ENCODE results near the gene SSTR5. TPM values are rescaled to one million over a fixed set of nuclear protein-coding genes. Genes with fewer than 3 reads are reported as not detected.
"Not testable (repeated sequence)": the region's sequence is repeated elsewhere in the genome, so short reads cannot be mapped to it uniquely, and the experiment has no call there.

Gene SSTR5
- polyA plus RNA-seq, 2 of the 4 experiments (the other 2 are of a cell fraction): 0.06 to 0.08 TPM

DNA sequence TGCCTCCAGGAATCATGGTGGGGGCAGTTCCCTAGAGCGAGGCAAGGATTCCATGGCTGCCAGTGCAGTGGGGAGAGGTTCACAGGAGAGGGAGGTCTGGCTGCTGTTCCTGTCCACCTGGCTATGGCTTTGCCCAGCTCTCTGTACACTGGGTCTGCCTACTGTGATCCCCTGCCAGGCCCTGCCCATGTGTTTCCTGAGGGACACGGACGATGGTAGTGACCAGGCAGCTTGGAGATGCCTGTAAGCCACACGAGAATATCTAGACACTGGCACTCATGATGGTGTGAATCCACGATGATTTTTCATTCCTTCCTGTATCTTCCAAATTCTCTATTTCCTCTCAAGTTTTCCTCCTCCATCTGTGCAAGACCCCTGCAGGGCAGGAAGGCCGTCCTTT, 12.4 kb downstream of the SSTR5 start:
- no peak for ATAC-seq
- Histone ChIP-seq H3K9me3 (peaks cover 23% of the 10 kb centered on the region), H3K4me2 (no peak overlapping the region), H3K4me3 (no peak overlapping the region), H3K27ac (no peak overlapping the region), H3K4me1 (peaks cover 44% of the 10 kb centered on the region)
- 75% methylated on average over 6 of the region's 6 CpGs for WGBS (ENCODE audit: missing lambda C conversion rate)
- POLR2A ChIA-PET: no interaction called here
- no peak for DNase-seq (ENCODE audit: low read depth in 1 of 2, low spot score in 1 of 2)
- CTCF ChIA-PET: interaction anchor here (1.1 to 11.9 kb wide), 2 partner anchors 29 to 96 kb away, joined by 3 to 108 read pairs; no protein-coding TSS in a partner anchor
- FAIRE-seq: no peak
- TF ChIP-seq, protein P1, sequence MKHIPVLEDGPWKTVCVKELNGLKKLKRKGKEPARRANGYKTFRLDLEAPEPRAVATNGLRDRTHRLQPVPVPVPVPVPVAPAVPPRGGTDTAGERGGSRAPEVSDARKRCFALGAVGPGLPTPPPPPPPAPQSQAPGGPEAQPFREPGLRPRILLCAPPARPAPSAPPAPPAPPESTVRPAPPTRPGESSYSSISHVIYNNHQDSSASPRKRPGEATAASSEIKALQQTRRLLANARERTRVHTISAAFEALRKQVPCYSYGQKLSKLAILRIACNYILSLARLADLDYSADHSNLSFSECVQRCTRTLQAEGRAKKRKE (CRISPR knock-in tag; IDR thresholded peaks at IDR 0.05; ENCODE audit: low read depth): no peak
- TF ChIP-seq FOSL2 (IDR thresholded peaks at IDR 0.05) (no peak), FOSL2 (CRISPR knock-in tag; IDR thresholded peaks at IDR 0.05) (no peak), SMC3 (IDR thresholded peaks at IDR 0.05) (no peak), POLR2AphosphoS2 (conservative IDR thresholded peaks at IDR 0.05; ENCODE audit: low read length) (no peak), CBX8 (IDR thresholded peaks at IDR 0.05) (no peak), CBX2 (IDR thresholded peaks at IDR 0.05; ENCODE audit: borderline replicate concordance, low read depth) (no peak)

DNA sequence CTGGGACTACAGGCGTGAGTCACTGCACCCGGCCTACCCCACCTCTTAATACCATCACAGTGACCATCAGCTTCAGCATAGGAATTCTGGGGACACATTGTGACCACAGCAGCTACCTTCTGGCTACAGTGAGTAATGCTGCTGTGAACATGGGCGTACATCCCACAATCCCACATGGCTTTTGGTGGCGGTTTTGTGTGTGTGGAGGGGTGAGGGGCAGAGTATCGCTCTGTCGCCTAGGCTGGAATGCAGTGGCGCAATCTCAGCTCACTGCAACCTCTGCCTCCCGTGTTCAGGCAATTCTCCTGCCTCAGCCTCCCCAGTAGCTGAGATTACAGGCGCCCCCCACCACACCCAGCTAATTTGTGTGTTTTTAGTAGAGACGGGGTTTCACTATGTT, 13.9 kb downstream of the SSTR5 start:
- H3K4me2 ChIP-seq; FAIRE-seq; ATAC-seq; POLR2A ChIA-PET; H3K27ac ChIP-seq; DNase-seq (ENCODE audit: low read depth in 1 of 2, low spot score in 1 of 2); H3K4me3 ChIP-seq: not testable (repeated sequence)
- 76% methylated on average over 8 of the region's 10 CpGs for WGBS (ENCODE audit: missing lambda C conversion rate)
- H3K4me1 ChIP-seq: peaks cover 53% of the 10 kb centered on the region
- peaks cover 23% of the 10 kb centered on the region for H3K9me3 ChIP-seq
- CTCF ChIA-PET: interaction anchor here (0.6 to 11.9 kb wide), 3 partner anchors 12 to 272 kb away, joined by 3 to 108 read pairs (median 4); no protein-coding TSS in a partner anchor

DNA sequence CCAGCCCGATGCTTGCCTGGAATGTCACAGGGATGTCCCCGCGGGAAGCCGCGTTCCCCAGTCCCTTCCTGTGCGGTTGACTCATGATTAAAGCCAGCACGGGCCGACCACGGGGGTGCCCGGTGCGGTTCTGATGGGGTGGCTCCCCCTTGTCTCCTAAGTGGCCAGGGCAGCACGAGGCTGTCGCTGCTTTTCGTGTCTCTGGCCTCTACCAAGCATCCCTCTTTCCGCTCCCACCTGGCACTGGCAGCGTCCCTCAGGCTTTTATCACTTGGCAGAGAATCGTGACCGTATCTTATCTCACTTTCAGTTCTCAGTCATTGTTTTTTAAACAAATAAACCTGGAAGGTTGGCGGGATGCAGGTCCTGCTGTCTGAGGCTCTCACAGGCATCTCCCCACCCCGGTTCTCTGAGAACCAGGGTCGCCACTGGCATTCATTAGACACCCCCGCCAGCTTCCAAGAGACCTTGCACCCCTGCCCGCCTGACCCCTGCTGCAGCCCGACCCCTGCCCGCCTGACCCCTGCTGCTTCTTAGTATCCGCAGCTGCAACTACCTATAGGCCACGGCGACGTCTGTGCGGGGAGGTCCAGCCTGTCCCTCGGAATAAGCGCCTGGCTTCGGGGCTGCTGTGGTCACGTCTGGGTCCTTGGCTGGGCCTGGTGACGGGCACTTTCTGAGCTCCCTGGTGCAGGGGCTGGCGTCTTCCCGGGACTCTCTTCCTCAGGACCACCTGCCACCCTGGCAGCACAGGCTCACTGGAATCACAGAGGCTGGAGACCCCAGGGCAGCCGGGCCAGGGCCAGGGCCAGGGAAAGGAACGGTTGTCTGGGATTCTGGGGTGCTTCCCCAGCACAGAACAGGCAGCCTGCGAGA, 16.0 kb downstream of the SSTR5 start:
- CTCF ChIA-PET: interaction anchor here (0.9 to 11.9 kb wide), 5 partner anchors 9 to 32 kb away, joined by 3 to 108 read pairs (median 3); no protein-coding TSS in a partner anchor
- no peak overlapping the region for H3K4me3 ChIP-seq
- peak overlapping the region; percentile 91 to 97; a peak in 5 of 6 replicates for H3K27ac ChIP-seq
- ATAC-seq (no peak), FAIRE-seq (no peak), DNase-seq (ENCODE audit: low read depth in 1 of 2, low spot score in 1 of 2) (no peak)
- POLR2A ChIA-PET: no interaction called here
- TF ChIP-seq HOXB5 (CRISPR knock-in tag; IDR thresholded peaks at IDR 0.05): no peak
- peak; percentile 44; the same call in 1 of the 2 replicates for TF ChIP-seq GATA3 (IDR thresholded peaks at IDR 0.05; ENCODE audit: borderline replicate concordance)
- 38% methylated on average over 30 of the region's 40 CpGs for WGBS (ENCODE audit: missing lambda C conversion rate)
- peaks cover 32% of the 10 kb centered on the region for H3K4me1 ChIP-seq
- H3K4me2 ChIP-seq: peak overlapping the region; percentile 98
- H3K9me3 ChIP-seq: peaks cover 23% of the 10 kb centered on the region

DNA sequence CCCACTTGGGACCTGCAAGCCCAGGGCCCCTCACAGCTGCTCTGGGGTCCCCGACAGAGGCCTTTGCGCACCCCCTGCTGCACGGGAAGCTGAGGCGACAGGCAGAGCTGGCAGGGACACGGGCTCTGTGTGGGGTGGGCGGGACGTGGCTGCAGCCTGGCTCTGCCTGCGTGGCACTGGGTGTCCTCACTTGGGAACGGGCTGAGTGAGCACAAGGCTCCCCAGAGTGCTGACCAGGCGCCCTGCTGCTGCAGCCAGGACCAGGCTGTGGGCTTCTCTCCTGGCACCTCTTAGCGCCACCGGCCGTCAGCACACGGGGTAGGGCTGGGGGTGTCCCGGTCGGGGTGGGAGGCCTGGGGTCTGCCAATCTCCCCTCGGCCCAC, 16.9 kb downstream of the SSTR5 start:
- ChIA-PET POLR2A (no interaction called here), CTCF (interaction anchor here (1.0 to 11.9 kb wide), 4 partner anchors 10 to 33 kb away, joined by 3 to 108 read pairs (median 7); no protein-coding TSS in a partner anchor)
- peak overlapping the region; percentile 51 for H3K4me3 ChIP-seq
- H3K27ac ChIP-seq: peak overlapping the region; percentile 91 to 97
- ATAC-seq: peak; percentile 50 to 68
- WGBS (ENCODE audit: missing lambda C conversion rate): 80% methylated on average over 1 of the region's 17 CpGs
- H3K9me3 ChIP-seq: peaks cover 17% of the 10 kb centered on the region
- no peak for DNase-seq (ENCODE audit: low read depth in 1 of 2, low spot score in 1 of 2)
- FAIRE-seq: no peak
- TF ChIP-seq POLR2AphosphoS2 (conservative IDR thresholded peaks at IDR 0.05; ENCODE audit: low read length) (no peak), FOSL2 (IDR thresholded peaks at IDR 0.05) (no peak), FOSL2 (CRISPR knock-in tag; IDR thresholded peaks at IDR 0.05) (no peak), EP300 (IDR thresholded peaks at IDR 0.05) (no peak), MAFK (IDR thresholded peaks at IDR 0.05; ENCODE audit: partially characterized antibody) (no peak)
- H3K4me2 ChIP-seq: peak overlapping the region; percentile 98
- peaks cover 34% of the 10 kb centered on the region for H3K4me1 ChIP-seq

DNA sequence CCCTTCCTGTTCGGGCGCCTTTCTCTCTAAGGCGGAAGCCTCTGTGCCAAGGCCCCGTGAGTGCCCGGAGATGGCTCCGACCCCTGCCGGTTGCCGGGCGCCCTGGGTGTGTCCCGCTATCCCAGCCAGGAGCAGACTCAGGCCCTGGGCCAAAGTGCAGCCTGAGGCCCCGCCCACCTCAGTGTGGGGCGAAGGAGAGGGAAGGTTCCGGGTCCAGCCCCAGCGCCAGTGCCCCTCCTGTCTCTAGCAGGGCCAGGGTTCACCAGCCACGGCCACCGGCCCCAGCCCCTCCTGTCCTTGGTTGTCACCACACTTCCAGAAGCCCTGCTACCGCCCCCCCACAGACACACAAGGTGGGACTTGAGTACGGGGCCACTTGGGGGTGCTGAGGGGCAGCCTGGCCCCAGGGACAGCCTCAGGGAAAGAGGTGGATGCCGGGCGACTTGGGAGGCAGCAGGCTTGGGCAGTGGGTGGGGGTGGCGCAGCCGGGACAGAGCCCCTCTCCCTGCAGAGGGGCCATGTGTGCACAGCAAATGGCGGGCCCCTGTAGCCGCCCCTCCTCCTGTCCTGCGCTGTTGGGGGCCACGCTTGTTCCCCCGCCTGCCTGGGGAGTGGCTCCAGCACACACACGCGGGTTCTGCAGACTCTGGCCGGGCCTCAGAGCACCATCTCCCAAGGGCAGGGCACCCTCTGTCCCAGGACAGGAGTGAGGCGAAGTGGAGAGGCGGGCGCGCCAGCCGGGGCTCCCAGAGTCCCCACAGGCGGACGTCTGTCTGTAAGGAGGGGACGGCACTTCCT, 17.5 kb downstream of the SSTR5 start:
- Histone ChIP-seq H3K27ac (peak overlapping the region; percentile 91 to 97), H3K4me1 (peaks cover 40% of the 10 kb centered on the region), H3K4me3 (peak overlapping the region; percentile 51), H3K9me3 (peaks cover 11% of the 10 kb centered on the region), H3K4me2 (peak overlapping the region; percentile 98)
- 19% methylated on average over 9 of the region's 38 CpGs for WGBS (ENCODE audit: missing lambda C conversion rate)
- DNase-seq (ENCODE audit: low read depth in 1 of 2, low spot score in 1 of 2) (peak; percentile 72 to 79), FAIRE-seq (no peak), ATAC-seq (peak; percentile 69 to 89)
- CTCF ChIA-PET: interaction anchor here (1.0 to 11.9 kb wide), 5 partner anchors 9 to 34 kb away, joined by 3 to 108 read pairs (median 7); no protein-coding TSS in a partner anchor
- POLR2A ChIA-PET: no interaction called here
- TF ChIP-seq ESRRA (IDR thresholded peaks at IDR 0.05; ENCODE audit: borderline replicate concordance, low read length): no peak
- TF ChIP-seq POLR2A (IDR thresholded peaks at IDR 0.05; ENCODE audit: low read length): peak; percentile 45; the same call in 1 of the 2 replicates
- TF ChIP-seq FOSB (CRISPR knock-in tag; IDR thresholded peaks at IDR 0.05): no peak
- TF ChIP-seq, protein P2, sequence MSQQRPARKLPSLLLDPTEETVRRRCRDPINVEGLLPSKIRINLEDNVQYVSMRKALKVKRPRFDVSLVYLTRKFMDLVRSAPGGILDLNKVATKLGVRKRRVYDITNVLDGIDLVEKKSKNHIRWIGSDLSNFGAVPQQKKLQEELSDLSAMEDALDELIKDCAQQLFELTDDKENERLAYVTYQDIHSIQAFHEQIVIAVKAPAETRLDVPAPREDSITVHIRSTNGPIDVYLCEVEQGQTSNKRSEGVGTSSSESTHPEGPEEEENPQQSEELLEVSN (IDR thresholded peaks at IDR 0.05; ENCODE audit: borderline replicate concordance, low read depth): 0 out of 2 replicates have a peak, but pooled peaks have one; percentile 19
- no peak for TF ChIP-seq RCOR1 (IDR thresholded peaks at IDR 0.05; ENCODE audit: low read depth, low read length)
- no peak for TF ChIP-seq KDM5A (IDR thresholded peaks at IDR 0.05)
- TF ChIP-seq, protein P3, sequence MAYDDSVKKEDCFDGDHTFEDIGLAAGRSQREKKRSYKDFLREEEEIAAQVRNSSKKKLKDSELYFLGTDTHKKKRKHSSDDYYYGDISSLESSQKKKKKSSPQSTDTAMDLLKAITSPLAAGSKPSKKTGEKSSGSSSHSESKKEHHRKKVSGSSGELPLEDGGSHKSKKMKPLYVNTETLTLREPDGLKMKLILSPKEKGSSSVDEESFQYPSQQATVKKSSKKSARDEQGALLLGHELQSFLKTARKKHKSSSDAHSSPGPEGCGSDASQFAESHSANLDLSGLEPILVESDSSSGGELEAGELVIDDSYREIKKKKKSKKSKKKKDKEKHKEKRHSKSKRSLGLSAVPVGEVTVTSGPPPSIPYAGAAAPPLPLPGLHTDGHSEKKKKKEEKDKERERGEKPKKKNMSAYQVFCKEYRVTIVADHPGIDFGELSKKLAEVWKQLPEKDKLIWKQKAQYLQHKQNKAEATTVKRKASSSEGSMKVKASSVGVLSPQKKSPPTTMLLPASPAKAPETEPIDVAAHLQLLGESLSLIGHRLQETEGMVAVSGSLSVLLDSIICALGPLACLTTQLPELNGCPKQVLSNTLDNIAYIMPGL (CRISPR knock-in tag; IDR thresholded peaks at IDR 0.05; ENCODE audit: borderline replicate concordance): no peak
- TF ChIP-seq RARB (CRISPR knock-in tag; IDR thresholded peaks at IDR 0.05): no peak
- no peak; a peak in 1 of 5 replicates for TF ChIP-seq RAD21 (conservative IDR thresholded peaks at IDR 0.05 in 1 of 2, IDR thresholded peaks at IDR 0.05 in 1 of 2)
- TF ChIP-seq, protein P4, sequence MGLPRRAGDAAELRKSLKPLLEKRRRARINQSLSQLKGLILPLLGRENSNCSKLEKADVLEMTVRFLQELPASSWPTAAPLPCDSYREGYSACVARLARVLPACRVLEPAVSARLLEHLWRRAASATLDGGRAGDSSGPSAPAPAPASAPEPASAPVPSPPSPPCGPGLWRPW (IDR thresholded peaks at IDR 0.05): no peak
